Ishikawa (cell line): Measurements from ENCODE around the gene ADAMTS12.

ENCODE experiments used
- CEBPB ChIP-seq: IDR thresholded peaks from 2 replicates; pipeline ENCODE4 v1.6.1; 2012
- CREB1 ChIP-seq: IDR thresholded peaks from 2 replicates; pipeline ENCODE4 v1.6.1; 2012; ENCODE audit warnings: low read depth
- EGR1 ChIP-seq: IDR thresholded peaks from 2 replicates; pipeline ENCODE4 v1.6.1; 2012
- EP300 ChIP-seq: IDR thresholded peaks from 2 replicates; pipeline ENCODE4 v1.6.1; 2012; ENCODE audit warnings: borderline replicate concordance
- FOXM1 ChIP-seq: IDR thresholded peaks from 2 replicates; pipeline ENCODE4 v1.6.1; 2012; ENCODE audit warnings: low read depth, borderline replicate concordance
- MAX ChIP-seq: IDR thresholded peaks from 2 replicates; pipeline ENCODE4 v1.6.1; 2012
- NFIC ChIP-seq: IDR thresholded peaks from 2 replicates; pipeline ENCODE4 v1.6.1; 2012
- RAD21 ChIP-seq: IDR thresholded peaks from 2 replicates; pipeline ENCODE4 v1.6.1; 2012; ENCODE audit warnings: low read depth
- REST ChIP-seq: IDR thresholded peaks from 2 replicates; pipeline ENCODE4 v1.6.1; 2012; ENCODE audit warnings: low read depth, mild to moderate bottlenecking
- TAF1 ChIP-seq: IDR thresholded peaks from 2 replicates; pipeline ENCODE4 v1.6.1; 2012; ENCODE audit warnings: low read depth, mild to moderate bottlenecking
- TCF12 ChIP-seq: IDR thresholded peaks from 2 replicates; pipeline ENCODE4 v1.6.1; 2012; ENCODE audit warnings: low read depth
- TEAD4 ChIP-seq: IDR thresholded peaks from 2 replicates; pipeline ENCODE4 v1.6.1; 2012
- USF1 ChIP-seq: IDR thresholded peaks from 2 replicates; pipeline ENCODE4 v1.6.1; 2012
- YY1 ChIP-seq: IDR thresholded peaks from 2 replicates; pipeline ENCODE4 v1.6.1; 2012; ENCODE audit warnings: low read depth
- ZBTB7A ChIP-seq: IDR thresholded peaks from 2 replicates; pipeline ENCODE4 v1.6.1; 2012; ENCODE audit warnings: low read depth

ADAMTS12 gene

GRCh38 chr5:33761139-33761538 is 130.7 kb downstream of the ADAMTS12 start:
- no peak for TF ChIP-seq EP300
- no peak for TF ChIP-seq TEAD4
- TF ChIP-seq FOXM1 = no peak
- TF ChIP-seq YY1 = no peak
- no peak for TF ChIP-seq CEBPB
- no peak for TF ChIP-seq TAF1
- TF ChIP-seq TCF12 = no peak
- TF ChIP-seq NFIC = no peak
- no peak for TF ChIP-seq CREB1
- TF ChIP-seq USF1 = no peak
- no peak for TF ChIP-seq RAD21
- no peak for TF ChIP-seq EGR1
- TF ChIP-seq REST = no peak
- TF ChIP-seq MAX = no peak

- TF ChIP-seq YY1 (no peak), EGR1 (no peak), TCF12 (no peak), CEBPB (no peak), ZBTB7A (no peak)
These were observed 133.1 kb downstream of the ADAMTS12 start for GRCh38 chr5:33758737-33759136.

- TF ChIP-seq TAF1 (no peak), REST (no peak), EP300 (no peak), YY1 (no peak), EGR1 (no peak), FOXM1 (no peak), TEAD4 (no peak), USF1 (no peak), CEBPB (no peak), NFIC (no peak), RAD21 (no peak)
These were observed 135.3 kb downstream of the ADAMTS12 start for GRCh38 chr5:33756491-33756890.

- TF ChIP-seq USF1 = no peak
- TF ChIP-seq TCF12 = no peak
- no peak for TF ChIP-seq CREB1
- TF ChIP-seq TEAD4 = no peak
- no peak for TF ChIP-seq RAD21
- no peak for TF ChIP-seq MAX
- no peak for TF ChIP-seq CEBPB
- no peak for TF ChIP-seq NFIC
- no peak for TF ChIP-seq REST
These were observed 136.6 kb downstream of the ADAMTS12 start for GRCh38 chr5:33755231-33755630.

GRCh38 chr5:33753704-33754103 is 138.1 kb downstream of the ADAMTS12 start:
- no peak for TF ChIP-seq NFIC
- no peak for TF ChIP-seq TCF12
- no peak for TF ChIP-seq MAX
- no peak for TF ChIP-seq EP300
- no peak for TF ChIP-seq ZBTB7A
- no peak for TF ChIP-seq TAF1
- TF ChIP-seq EGR1 = no peak
- no peak for TF ChIP-seq FOXM1
- TF ChIP-seq TEAD4 = no peak
